ENCODE measurements around the gene ZMIZ1. TPM values are rescaled to one million over a fixed set of nuclear protein-coding genes. Genes with fewer than 3 reads are reported as not detected.

The ZMIZ1 gene
- total RNA-seq, 1 donor from 2014 or later: 46.2 TPM

- H3K9me3 Mint-ChIP-seq (ENCODE audit: low read depth): no peaks in the 10 kb centered on the region
- H3K4me1 Mint-ChIP-seq (ENCODE audit: low read depth): peaks cover 60% of the 10 kb centered on the region
- no peaks in the 10 kb centered on the region for H3K27me3 Mint-ChIP-seq (ENCODE audit: low read depth)
- H3K27ac Mint-ChIP-seq (ENCODE audit: unreplicated experiment): no peak overlapping the region
- DNase-seq (ENCODE audit: low spot score): no peak
- peaks cover 5% of the 10 kb centered on the region for H3K36me3 Mint-ChIP-seq (ENCODE audit: low read depth)
- H3K4me3 Mint-ChIP-seq (ENCODE audit: unreplicated experiment): no peak overlapping the region
- TF ChIP-seq CTCF (IDR thresholded peaks at IDR 0.05): no peak
Measured at GRCh38 chr10:79162022-79162421, 93.3 kb downstream of the ZMIZ1 start.

GRCh38 chr10:79162861-79163665, 94.3 kb downstream of the ZMIZ1 start:
- Mint-ChIP-seq H3K9me3 (ENCODE audit: low read depth) (no peaks in the 10 kb centered on the region), H3K27ac (ENCODE audit: unreplicated experiment) (no peak overlapping the region), H3K4me1 (ENCODE audit: low read depth) (peaks cover 49% of the 10 kb centered on the region), H3K36me3 (ENCODE audit: low read depth) (peaks cover 10% of the 10 kb centered on the region), H3K4me3 (ENCODE audit: unreplicated experiment) (no peak overlapping the region), H3K27me3 (ENCODE audit: low read depth) (no peaks in the 10 kb centered on the region)
- TF ChIP-seq CTCF (IDR thresholded peaks at IDR 0.05): no peak
- no peak for DNase-seq (ENCODE audit: low spot score)

- no peak for TF ChIP-seq CTCF (IDR thresholded peaks at IDR 0.05)
- Mint-ChIP-seq H3K4me3 (ENCODE audit: unreplicated experiment) (no peak overlapping the region), H3K9me3 (ENCODE audit: low read depth) (no peaks in the 10 kb centered on the region), H3K4me1 (ENCODE audit: low read depth) (peaks cover 44% of the 10 kb centered on the region), H3K27ac (ENCODE audit: unreplicated experiment) (no peak overlapping the region), H3K27me3 (ENCODE audit: low read depth) (no peaks in the 10 kb centered on the region), H3K36me3 (ENCODE audit: low read depth) (peaks cover 15% of the 10 kb centered on the region)
- no peak for DNase-seq (ENCODE audit: low spot score)
Measured at GRCh38 chr10:79163666-79163975, 94.9 kb downstream of the ZMIZ1 start.

- no peaks in the 10 kb centered on the region for H3K9me3 Mint-ChIP-seq (ENCODE audit: low read depth)
- H3K27ac Mint-ChIP-seq (ENCODE audit: unreplicated experiment): no peak overlapping the region
- no peaks in the 10 kb centered on the region for H3K27me3 Mint-ChIP-seq (ENCODE audit: low read depth)
- no peak for TF ChIP-seq CTCF (IDR thresholded peaks at IDR 0.05)
- DNase-seq (ENCODE audit: low spot score): no peak
- peaks cover 15% of the 10 kb centered on the region for H3K36me3 Mint-ChIP-seq (ENCODE audit: low read depth)
- peaks cover 39% of the 10 kb centered on the region for H3K4me1 Mint-ChIP-seq (ENCODE audit: low read depth)
- H3K4me3 Mint-ChIP-seq (ENCODE audit: unreplicated experiment): no peak overlapping the region
Measured at GRCh38 chr10:79164075-79164474, 95.3 kb downstream of the ZMIZ1 start.

- H3K9me3 Mint-ChIP-seq (ENCODE audit: low read depth): no peaks in the 10 kb centered on the region
- peaks cover 21% of the 10 kb centered on the region for H3K36me3 Mint-ChIP-seq (ENCODE audit: low read depth)
- no peak overlapping the region for H3K27ac Mint-ChIP-seq (ENCODE audit: unreplicated experiment)
- no peak for DNase-seq (ENCODE audit: low spot score)
- no peaks in the 10 kb centered on the region for H3K27me3 Mint-ChIP-seq (ENCODE audit: low read depth)
- no peak overlapping the region for H3K4me3 Mint-ChIP-seq (ENCODE audit: unreplicated experiment)
- TF ChIP-seq CTCF (IDR thresholded peaks at IDR 0.05): no peak
- peaks cover 28% of the 10 kb centered on the region for H3K4me1 Mint-ChIP-seq (ENCODE audit: low read depth)
Measured at GRCh38 chr10:79165070-79165778, 96.5 kb downstream of the ZMIZ1 start.
